SK-N-SH (cell line): Measurements from ENCODE around the gene ELP4.

Experiments used
- MXI1 ChIP-seq: IDR thresholded peaks from 2 replicates; pipeline ENCODE4 v1.6.1; 2012; ENCODE audit warnings: mild to moderate bottlenecking, low read depth, low read length, improper control_type of control experiment
- RCOR1 ChIP-seq: fragments of 150-350 bp; IDR thresholded peaks from 2 replicates; pipeline ENCODE4 v1.6.1; 2017; ENCODE audit warnings: antibody characterized with exemption, low read length
- TF ChIP-seq, protein P1 (sequence below): fragments of 200-600 bp; sonication (generic); IDR thresholded peaks from 2 replicates; pipeline ENCODE4 v1.6.1; 2017; ENCODE audit warnings: antibody characterized with exemption, mild to moderate bottlenecking, moderate library complexity

DNA sequence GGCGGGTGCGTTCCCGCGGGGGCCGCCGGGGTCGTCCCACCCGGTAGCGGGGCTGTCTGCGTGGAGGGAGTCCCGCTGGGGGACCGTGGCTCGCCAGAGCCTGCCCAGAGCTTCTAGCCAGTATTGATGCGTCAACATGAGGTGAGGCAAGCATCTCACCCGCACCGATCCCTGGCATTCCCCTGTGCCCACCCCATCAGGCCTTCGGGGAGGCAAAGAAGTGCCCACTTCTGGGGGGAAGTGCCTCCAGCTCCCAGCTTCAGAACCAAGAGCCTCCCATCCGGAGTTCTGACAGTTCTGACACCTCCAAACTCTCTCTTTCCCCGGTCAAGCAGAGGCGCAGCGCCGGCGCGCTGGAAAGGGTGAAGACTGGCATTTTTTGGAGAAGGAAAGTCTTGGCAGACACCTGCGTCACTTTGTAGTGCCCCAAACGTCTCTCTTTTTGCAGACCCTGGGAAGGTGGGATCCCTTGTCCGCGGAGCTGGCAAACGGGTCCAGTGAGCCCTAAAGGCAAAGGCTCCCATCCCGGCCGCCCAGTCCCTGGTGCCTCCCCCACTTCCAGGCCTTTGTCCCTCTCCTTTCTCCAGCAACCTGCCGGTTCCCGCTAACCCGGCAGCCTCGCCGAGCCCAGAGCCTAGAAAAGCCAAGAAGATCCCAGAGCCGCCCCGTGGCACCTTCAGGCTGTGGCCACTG, 304.8 kb downstream of the ELP4 start:
- TF ChIP-seq MXI1 (no peak), RCOR1 (no peak)
- TF ChIP-seq, protein P1, sequence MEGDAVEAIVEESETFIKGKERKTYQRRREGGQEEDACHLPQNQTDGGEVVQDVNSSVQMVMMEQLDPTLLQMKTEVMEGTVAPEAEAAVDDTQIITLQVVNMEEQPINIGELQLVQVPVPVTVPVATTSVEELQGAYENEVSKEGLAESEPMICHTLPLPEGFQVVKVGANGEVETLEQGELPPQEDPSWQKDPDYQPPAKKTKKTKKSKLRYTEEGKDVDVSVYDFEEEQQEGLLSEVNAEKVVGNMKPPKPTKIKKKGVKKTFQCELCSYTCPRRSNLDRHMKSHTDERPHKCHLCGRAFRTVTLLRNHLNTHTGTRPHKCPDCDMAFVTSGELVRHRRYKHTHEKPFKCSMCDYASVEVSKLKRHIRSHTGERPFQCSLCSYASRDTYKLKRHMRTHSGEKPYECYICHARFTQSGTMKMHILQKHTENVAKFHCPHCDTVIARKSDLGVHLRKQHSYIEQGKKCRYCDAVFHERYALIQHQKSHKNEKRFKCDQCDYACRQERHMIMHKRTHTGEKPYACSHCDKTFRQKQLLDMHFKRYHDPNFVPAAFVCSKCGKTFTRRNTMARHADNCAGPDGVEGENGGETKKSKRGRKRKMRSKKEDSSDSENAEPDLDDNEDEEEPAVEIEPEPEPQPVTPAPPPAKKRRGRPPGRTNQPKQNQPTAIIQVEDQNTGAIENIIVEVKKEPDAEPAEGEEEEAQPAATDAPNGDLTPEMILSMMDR: no peak
